Measurements from ENCODE around the gene ARG2. TPM values are rescaled to one million over a fixed set of nuclear protein-coding genes. Genes with fewer than 3 reads are reported as not detected.

Gene ARG2
- total and polyA plus RNA-seq, 2 of the 4 experiments (the other 2 are of a cell fraction), result 1.1 to 2.5 TPM

DNA sequence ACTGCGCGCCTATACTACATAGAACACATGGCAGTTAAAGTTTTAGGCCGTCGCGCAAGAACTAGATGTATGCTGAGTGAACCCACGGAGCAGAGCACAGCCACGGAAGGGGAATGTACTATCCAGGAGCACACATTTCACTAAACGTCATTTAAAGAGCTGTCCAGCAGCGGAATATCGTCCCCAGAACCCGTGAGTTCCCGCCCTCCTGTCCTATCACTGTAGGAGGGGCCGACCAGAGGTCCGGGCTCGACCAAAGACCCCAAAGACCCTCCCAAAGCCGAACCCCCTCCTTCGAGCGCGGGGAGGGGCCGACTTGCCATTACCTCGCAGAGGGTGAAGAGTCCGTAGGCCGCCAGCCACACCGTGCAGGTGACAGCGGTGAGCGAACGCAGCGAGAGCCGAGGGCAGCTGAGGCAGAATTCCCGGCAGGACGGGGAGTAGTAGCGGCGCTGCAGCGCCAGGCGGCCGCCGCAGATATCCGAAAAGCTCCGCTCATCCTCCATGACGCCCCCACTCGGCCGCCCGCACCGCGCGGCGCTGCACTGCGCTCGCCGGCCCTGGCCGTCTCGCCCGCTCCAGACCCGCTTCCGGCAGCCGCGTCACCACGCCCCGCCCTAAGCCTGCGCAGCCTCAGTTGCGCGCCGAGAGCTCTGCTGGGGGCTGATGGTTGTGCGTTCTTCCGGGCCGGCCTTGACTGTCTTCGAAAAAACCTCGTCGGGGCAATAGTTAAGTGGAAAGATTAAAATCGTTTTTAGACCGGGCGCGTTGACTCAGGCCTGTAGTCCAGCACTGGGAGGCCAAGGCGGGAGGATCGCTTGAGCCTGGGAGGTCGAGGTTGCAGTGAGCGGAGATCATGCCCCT lies 19.8 kb upstream of the ARG2 start, which contains the start of gene PIGH:
Gene PIGH, minus strand, starts transcription at position 571 of the 864 bp plus-strand sequence. Its CDS starts 65 bp downstream, at position 506.
- CTCF ChIA-PET, result interaction anchor here (1.0 to 2.0 kb wide), 6 partner anchors 9 to 173 kb away, joined by 3 to 7 read pairs (median 6); no protein-coding TSS in a partner anchor
- Histone ChIP-seq H3K9ac (ENCODE audit: low read depth, low read length) (peak within 1 kb of the TSS; percentile 70), H3K4me3 (ENCODE audit: insufficient read depth, low read depth, low read length) (peak within 1 kb of the TSS; percentile 67), H3K18ac (ENCODE audit: low read depth, low read length) (peak within 1 kb of the TSS; percentile 67), H4K5ac (ENCODE audit: low read depth, low read length) (peak within 1 kb of the TSS; percentile 93), H3K4me2 (ENCODE audit: low read depth, low read length) (peak within 1 kb of the TSS; percentile 87), H3K27me3 (ENCODE audit: control insufficient read depth, insufficient read depth, low read length) (no peaks in the 10 kb centered on the region), H2BK20ac (ENCODE audit: low read depth, low read length) (no peak within 1 kb of the TSS), H4K91ac (ENCODE audit: insufficient read depth, low read depth, low read length) (peak within 1 kb of the TSS; percentile 95), H3K14ac (replicated peaks; ENCODE audit: low read depth, low read length) (peak within 1 kb of the TSS; percentile 96), H2BK5ac (ENCODE audit: low read depth, low read length, poor library complexity, severe bottlenecking) (peak within 1 kb of the TSS; percentile 53), H2BK120ac (ENCODE audit: low read depth, low read length) (peak within 1 kb of the TSS; percentile 72), H4K20me1 (ENCODE audit: insufficient read depth, low read length) (no peaks in the 10 kb centered on the region), H3K23ac (ENCODE audit: low read depth, low read length) (peak within 1 kb of the TSS; percentile 92), H3K9me3 (ENCODE audit: control insufficient read depth, insufficient read depth, low read length) (no peaks in the 10 kb centered on the region), H3K4me1 (ENCODE audit: control insufficient read depth, insufficient read depth, low read length) (no peaks in the 10 kb centered on the region), H2BK15ac (ENCODE audit: low read depth, low read length) (0 out of 3 replicates have a peak within 1 kb of the TSS, but pooled peaks have one; percentile 63), H2AK5ac (ENCODE audit: low read depth, low read length) (peak within 1 kb of the TSS; percentile 92), H3K36me3 (ENCODE audit: control insufficient read depth, insufficient read depth, low read length) (no peaks in the 10 kb centered on the region), H3K27ac (ENCODE audit: insufficient read depth, low read length) (peak within 1 kb of the TSS; percentile 85), H4K8ac (ENCODE audit: low read depth in 2 of 2, low read length in 2 of 2) (peak within 1 kb of the TSS; percentile 98 to 100), H2AFZ (replicated peaks; ENCODE audit: low read length, poor library complexity) (peak within 1 kb of the TSS; percentile 98), H2AK9ac (replicated peaks; ENCODE audit: low read depth, low read length, poor library complexity) (peak within 1 kb of the TSS; percentile 74), H3K56ac (ENCODE audit: extremely low read depth, insufficient read depth, low read length) (0 out of 2 replicates have a peak within 1 kb of the TSS, but pooled peaks have one; percentile 46), H3K9me1 (ENCODE audit: insufficient read depth, low read length) (peaks cover 3% of the 10 kb centered on the region; the same call in 1 of the 2 replicates), H3K4ac (ENCODE audit: low read depth, low read length) (peak within 1 kb of the TSS; percentile 94), H3K79me1 (ENCODE audit: low read depth in 1 of 2, low read length in 2 of 2) (peaks cover 0 to 4% of the 10 kb centered on the region in 2 experiments; a peak in 1 of 4 replicates)
- DNase-seq (peak; percentile 80), ATAC-seq (ENCODE audit: low read depth) (peak; percentile 99)
- POLR2A ChIA-PET (ENCODE audit: unreplicated experiment), result interaction anchor here (0.5 to 1.0 kb wide), 3 partner anchors 10 to 92 kb away, joined by 3 to 14 read pairs (median 4); no protein-coding TSS in a partner anchor
- 18% methylated on average over 25 of the region's 77 CpGs; no CpG with 5 or more reads in 1 of the 2 experiments for WGBS, 2 experiments (ENCODE audit: extremely low coverage in 2 of 2, insufficient read length in 1 of 2)
- dilution Hi-C loops (cut with HindIII; ENCODE audit: low sequenced_read_pairs, unreplicated experiment), result no loop called here
- intact Hi-C loops (cut with micrococcal nuclease), result loop anchor here (5.0 kb wide), 1 partner anchor 67 kb away; no protein-coding TSS in a partner anchor
- no TSS peak for BruUV-seq (replicated peaks)
- TF ChIP-seq MAZ (IDR thresholded peaks at IDR 0.05; ENCODE audit: borderline replicate concordance, low read depth, low read length) (0 out of 2 replicates have a peak, but pooled peaks have one; percentile 28), CHD1 (IDR thresholded peaks at IDR 0.05; ENCODE audit: low read depth, low read length) (no peak), POLR2A (IDR thresholded peaks at IDR 0.05; ENCODE audit: low read depth, low read length) (no peak), RAD21 (IDR thresholded peaks at IDR 0.05; ENCODE audit: low read length) (peak; percentile 25; the same call in 1 of the 2 replicates), NFE2L2 (IDR thresholded peaks at IDR 0.05; ENCODE audit: low read depth, low read length) (no peak), SMC3 (IDR thresholded peaks at IDR 0.05; ENCODE audit: low read depth, low read length) (peak; percentile 40), MXI1 (IDR thresholded peaks at IDR 0.05; ENCODE audit: borderline replicate concordance, low read depth, low read length) (peak; percentile 73; the same call in 1 of the 2 replicates)
- TF ChIP-seq, protein P1, sequence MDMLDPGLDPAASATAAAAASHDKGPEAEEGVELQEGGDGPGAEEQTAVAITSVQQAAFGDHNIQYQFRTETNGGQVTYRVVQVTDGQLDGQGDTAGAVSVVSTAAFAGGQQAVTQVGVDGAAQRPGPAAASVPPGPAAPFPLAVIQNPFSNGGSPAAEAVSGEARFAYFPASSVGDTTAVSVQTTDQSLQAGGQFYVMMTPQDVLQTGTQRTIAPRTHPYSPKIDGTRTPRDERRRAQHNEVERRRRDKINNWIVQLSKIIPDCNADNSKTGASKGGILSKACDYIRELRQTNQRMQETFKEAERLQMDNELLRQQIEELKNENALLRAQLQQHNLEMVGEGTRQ (IDR thresholded peaks at IDR 0.05; ENCODE audit: low read depth, low read length), result no peak
- TF ChIP-seq, protein P2, sequence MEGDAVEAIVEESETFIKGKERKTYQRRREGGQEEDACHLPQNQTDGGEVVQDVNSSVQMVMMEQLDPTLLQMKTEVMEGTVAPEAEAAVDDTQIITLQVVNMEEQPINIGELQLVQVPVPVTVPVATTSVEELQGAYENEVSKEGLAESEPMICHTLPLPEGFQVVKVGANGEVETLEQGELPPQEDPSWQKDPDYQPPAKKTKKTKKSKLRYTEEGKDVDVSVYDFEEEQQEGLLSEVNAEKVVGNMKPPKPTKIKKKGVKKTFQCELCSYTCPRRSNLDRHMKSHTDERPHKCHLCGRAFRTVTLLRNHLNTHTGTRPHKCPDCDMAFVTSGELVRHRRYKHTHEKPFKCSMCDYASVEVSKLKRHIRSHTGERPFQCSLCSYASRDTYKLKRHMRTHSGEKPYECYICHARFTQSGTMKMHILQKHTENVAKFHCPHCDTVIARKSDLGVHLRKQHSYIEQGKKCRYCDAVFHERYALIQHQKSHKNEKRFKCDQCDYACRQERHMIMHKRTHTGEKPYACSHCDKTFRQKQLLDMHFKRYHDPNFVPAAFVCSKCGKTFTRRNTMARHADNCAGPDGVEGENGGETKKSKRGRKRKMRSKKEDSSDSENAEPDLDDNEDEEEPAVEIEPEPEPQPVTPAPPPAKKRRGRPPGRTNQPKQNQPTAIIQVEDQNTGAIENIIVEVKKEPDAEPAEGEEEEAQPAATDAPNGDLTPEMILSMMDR (conservative IDR thresholded peaks at IDR 0.05; ENCODE audit: low read depth, low read length), result peak; percentile 68
- TF ChIP-seq, protein P3, sequence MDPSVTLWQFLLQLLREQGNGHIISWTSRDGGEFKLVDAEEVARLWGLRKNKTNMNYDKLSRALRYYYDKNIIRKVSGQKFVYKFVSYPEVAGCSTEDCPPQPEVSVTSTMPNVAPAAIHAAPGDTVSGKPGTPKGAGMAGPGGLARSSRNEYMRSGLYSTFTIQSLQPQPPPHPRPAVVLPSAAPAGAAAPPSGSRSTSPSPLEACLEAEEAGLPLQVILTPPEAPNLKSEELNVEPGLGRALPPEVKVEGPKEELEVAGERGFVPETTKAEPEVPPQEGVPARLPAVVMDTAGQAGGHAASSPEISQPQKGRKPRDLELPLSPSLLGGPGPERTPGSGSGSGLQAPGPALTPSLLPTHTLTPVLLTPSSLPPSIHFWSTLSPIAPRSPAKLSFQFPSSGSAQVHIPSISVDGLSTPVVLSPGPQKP (IDR thresholded peaks at IDR 0.05; ENCODE audit: borderline replicate concordance, low read depth, low read length), result no peak
- in situ Hi-C loops (cut with MboI; ENCODE audit: low sequenced_read_pairs), result no loop called here

Data from IMR-90 (cell line).